ENCODE measurements around the gene ZCCHC18.

The ZCCHC18 gene

DNA sequence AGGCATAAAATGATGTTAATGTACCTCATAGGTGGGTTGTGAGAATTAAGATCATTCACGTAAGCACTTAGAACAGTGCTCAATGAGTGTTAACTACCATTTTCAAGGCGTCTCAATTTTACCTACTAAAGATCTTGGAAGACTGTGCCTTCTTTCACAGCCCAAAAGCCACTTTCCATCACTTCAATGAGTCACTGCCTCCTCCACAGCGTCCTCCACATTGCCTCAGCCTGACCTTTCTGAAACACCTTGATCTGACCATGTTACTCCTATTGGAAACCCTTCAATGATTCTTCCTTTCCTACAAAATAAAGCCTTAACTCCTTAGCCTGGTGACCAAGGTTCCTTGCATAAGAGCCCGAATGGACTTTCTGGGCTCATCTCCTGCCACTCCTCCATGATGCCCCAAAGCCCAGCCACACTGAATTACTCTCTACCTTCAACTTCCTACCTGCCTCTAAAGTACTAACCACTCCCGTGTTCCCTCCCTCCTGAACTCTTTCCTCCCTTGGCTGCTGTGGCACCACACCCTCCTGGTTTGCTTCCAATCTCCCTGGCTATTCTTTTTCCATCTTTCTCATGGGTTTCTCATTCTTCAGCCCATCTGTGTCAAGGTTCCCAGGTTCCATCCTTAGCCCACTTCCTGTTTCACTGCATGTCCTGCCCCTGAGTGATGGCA, 22.4 kb downstream of the ZCCHC18 start:
- DNase-seq: no peak

DNA sequence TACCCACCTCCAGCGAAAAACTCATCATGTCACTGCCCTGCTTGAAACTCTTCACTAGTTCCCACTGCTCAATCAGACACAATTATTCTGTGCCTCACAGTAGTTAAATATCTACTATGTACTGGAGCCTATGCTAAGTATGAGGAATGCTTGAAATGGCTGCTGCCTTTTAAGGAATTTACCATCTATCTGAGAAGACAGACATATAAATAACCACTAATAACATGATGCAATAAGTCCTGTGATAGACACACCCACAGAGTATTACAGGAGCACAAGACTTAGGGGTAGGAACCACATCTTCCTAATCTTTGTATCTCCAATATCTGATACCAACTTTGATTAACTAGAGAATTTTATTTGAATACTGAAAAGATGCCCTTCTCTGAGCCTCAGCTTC, 23.4 kb downstream of the ZCCHC18 start:
- peak; percentile 1 for DNase-seq

DNA sequence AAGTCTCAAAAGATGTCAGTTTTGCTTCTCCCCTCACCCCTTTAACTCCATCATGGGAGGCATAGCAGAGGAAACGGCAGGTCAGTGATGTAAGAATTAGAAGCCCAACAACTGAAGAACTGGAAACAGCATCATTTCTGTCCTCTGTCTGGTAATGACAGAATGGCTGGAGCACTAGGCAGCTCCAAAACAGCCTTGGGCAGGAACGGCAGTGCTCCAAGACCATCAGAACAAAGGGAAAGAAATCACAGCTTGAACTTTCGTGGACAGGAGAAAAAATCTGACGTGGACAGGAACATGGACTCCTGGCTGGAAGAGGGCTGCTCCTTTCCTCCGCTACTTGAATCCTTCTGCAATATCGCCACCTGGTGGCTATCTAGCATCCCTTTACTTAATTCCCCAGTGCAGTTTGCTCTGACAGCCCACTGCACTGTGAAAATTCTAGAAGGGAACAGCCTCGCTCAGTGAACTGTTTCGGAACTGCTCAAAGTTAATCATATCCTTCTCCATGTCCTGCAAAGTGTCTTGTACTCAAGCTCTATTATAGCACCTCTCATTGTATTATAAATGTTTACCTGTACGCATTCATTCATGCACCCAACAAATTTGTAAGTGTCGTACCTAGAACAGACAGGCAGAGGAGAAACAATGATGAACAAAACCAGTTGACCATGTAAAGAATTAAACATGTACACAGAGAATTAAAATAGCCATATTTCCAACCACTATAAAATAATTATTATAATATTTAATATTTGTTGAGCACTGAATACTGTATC, 24.1 kb downstream of the ZCCHC18 start:
- peak; percentile 79 for DNase-seq

DNA sequence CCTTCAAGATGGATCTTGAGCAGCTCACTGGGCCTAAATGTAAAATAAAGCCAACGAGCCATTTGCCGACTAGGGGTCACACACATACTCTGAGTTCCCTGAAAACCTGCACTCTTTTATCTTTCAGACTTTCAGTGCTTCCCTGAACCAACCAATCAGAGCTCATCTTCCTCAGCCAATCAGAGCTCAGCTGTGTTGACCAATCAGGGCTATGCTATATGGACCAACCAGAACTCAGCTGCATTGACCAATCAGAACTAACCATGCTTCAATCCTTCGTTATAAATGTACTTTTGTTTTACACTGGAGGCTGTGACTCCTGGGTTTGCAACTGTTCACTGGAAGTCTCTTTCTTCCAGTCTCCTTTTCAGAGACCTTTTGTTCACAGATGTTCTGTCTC, 25.2 kb downstream of the ZCCHC18 start:
- peak; percentile 14 for DNase-seq

DNA sequence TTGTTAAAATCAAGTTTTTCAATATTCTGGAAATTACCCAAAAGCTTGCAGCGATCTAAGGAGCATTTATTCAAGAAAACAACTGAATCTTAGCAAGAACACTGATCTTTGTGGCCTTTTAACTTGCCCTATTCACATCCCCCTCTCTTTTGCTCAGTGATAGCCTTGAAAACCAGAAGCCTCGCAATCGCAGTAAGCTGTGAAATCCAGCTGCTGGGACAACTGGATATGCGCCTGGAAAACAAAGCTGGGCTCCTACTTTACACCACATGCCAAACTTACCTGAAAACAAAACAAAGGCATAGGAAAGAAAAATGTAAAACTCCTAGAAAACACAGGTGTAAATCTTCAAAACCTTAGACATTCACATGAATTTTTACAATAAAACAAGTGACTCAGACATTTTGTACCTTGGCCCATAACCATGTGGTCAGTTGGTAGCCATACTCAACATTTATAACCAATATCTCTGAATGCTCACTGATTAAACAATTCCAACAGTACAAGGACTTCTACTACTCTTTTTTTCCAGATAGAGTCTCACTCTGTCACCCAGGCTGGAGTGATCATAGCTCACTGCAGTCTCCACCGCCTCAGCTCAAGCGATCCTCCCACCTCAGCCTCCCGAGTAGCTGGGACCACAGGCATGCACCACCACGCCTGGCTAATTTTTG, 28.9 kb downstream of the ZCCHC18 start:
- DNase-seq: no peak

DNA sequence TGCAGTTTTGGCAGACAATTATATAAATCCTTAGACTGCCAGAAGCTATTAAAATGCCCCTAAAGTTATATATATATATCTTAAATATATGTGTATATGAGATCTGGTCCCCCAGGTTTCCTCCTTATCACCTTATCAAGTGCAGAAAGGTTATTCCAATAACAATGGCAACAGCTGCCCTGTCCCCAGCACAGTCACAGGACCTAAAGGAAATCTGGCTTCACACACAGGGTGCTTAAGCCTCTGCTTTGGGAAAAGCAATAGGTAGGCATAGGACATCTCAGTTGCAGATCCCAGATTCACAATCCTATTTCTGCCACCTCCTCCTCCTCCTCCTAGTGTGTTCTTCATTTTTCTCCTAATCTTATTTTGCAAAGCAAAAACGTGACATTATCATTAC, 38.7 kb downstream of the ZCCHC18 start:
- DNase-seq: no peak

DNA sequence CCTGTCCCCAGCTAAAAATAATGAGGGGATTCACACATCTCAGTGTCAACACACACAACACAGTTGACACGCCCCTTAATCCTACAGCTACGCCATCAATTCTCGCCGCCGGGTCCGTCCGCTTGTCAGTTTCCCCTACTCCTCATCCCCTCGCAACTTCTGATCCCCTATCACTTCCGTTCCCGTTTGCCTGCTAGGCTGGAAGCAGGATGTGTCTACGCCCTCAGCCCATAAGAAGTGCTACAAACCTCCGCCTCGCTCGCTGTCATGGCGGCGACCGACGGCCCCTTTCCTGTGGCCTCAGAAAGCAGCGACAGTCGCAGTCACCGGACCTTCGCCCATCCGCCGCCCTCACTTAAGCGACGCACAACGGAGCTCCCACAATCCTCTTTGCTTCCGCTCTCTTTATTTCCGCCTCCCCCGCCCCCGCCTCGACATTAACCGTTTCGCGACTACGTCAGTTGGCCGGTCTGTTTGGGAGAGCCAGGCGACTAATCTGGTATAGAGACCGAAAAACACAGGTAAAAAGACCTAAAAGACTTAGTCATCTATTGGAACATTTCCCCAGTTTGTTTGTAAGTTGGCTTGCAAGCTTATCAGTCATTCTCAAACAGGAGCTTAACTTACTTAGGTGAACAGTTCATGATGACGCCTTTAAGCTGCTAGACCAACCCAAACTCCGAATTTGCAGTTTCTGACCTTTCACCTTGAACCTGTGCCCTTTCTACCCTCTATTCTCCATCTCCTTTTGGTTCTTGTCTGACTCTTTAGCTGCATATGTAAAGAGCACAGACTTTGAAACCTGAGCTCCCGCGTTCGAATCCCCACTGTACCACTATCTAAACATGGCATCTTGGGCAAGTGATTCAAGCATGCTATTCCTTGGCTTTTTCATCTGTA, 44.6 kb downstream of the ZCCHC18 start, which contains the start of gene SLC25A53:
SLC25A53 (minus strand) TSS at position 380 of the 900 bp plus-strand sequence. CDS start 51,752 bp downstream, outside the sequence.
- peak; percentile 76 for DNase-seq

All from EL (cell line).